ENCODE measurements around the gene BCAS3. TPM values are rescaled to one million over a fixed set of nuclear protein-coding genes. Genes with fewer than 3 reads are reported as not detected.

BCAS3 gene
- total RNA-seq, 2 experiments from 2014 or later: 6.8 to 7.1 TPM

DNA sequence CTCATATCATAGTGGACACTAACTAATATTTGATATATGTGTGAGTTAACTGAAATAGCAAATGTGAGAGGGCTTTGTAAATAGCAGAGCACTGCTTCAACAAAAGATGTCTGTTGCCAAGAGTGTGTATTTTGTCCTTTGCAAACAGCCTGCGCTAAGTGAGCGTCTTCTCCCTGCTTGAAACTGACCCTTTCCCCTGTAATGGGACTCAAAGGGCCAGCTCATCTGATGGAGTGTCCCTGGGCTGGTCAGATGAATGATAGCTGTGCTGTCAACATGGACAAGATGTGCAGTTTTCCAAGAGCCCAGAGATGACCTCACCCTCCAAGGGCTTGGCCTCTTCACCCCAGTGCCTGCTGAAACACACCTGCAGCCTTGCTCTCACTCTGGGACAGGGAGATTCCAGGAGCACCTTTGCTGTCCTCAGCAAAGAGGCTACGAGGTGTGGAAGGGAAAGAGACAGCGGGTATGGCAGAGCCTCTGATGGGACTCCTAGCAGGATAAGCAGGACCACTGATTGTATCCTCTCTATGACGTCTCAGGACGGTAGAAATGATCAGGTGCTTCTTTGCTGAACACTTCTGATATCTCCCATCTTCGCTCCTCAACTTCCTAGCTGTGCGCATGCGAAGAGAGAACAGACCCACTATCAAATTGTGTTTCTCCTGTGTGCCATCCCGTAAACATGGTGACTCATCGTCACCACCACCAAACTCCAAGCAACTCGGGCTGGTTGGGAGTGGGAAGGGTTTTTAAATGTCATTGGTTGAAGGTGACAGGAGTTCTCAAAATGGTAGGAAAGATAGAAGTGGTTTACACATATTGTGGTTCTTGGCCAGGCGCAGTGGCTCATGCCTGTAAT lies 686.2 kb downstream of the BCAS3 start:
- Mint-ChIP-seq H3K4me1 (ENCODE audit: low read depth) (no peaks in the 10 kb centered on the region), H3K9me3 (no peaks in the 10 kb centered on the region), H3K36me3 (no peaks in the 10 kb centered on the region), H3K4me3 (no peak overlapping the region), H3K27ac (no peak overlapping the region), H3K27me3 (no peaks in the 10 kb centered on the region)
- ChIA-PET CTCF (no interaction called here), POLR2A (no interaction called here)
- intact Hi-C loops (cut with micrococcal nuclease): no loop called here
- no peak for DNase-seq

DNA sequence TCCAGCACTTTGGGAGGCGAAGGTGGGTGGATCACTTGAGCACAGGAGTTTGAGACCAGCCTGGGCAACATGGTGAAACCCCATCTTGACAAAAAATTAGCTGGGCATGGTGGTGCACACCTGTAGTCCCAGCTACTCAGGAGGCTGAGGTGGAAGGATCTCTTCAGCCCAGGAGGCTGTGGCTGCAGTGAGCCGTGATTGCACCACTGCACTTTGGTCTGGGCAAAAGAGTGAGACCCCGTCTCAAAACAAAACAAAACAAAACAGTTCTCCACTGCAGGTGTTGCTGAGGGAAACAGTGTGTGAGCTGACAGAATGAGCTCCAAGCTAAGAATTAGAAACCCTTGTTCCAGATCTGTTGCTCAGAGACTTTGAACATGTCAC lies 686.8 kb downstream of the BCAS3 start:
- POLR2A ChIA-PET: no interaction called here
- H3K27ac Mint-ChIP-seq: no peak overlapping the region
- intact Hi-C loops (cut with micrococcal nuclease): no loop called here

DNA sequence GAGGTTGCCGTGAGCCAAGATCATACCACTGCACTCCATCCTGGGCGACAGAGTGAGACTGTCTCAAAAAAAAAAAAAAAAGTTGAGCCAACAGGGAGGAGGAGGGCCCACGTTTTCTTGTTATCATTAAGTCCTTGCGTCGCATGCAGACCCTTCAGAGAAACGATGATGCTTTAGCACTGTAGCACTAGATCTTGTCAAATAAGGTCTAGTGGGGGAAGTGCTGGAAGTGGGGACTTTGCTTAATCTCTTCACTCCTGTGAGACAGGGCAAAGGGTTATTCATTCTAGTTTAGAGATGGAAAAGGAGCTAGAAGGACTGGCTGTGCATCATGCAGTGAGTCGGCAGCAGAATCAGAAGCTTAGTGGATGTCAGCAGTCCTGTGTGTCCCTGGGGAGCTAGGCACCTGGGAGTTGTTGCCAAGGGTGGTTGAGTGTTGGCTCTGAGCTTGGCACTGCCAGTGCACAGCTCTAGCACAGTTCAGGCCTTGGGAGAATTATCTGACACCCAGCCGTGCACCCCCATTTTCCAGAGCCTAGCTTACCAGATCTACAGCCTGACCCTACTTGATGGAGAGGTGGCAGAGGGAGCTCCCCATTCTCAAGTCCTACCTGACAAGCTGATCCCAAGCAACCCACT lies 688.5 kb downstream of the BCAS3 start:
- Mint-ChIP-seq H3K27me3 (no peaks in the 10 kb centered on the region), H3K36me3 (no peaks in the 10 kb centered on the region), H3K9me3 (no peaks in the 10 kb centered on the region), H3K4me1 (ENCODE audit: low read depth) (no peaks in the 10 kb centered on the region), H3K4me3 (no peak overlapping the region), H3K27ac (no peak overlapping the region)
- ChIA-PET POLR2A (no interaction called here), CTCF (no interaction called here)
- intact Hi-C loops (cut with micrococcal nuclease): no loop called here
- DNase-seq: no peak

More for the DNA sequence above, 686.8 kb downstream of the BCAS3 start:
- CTCF ChIA-PET: no interaction called here
- Mint-ChIP-seq H3K27me3 (no peaks in the 10 kb centered on the region), H3K4me3 (no peak overlapping the region), H3K9me3 (no peaks in the 10 kb centered on the region), H3K36me3 (no peaks in the 10 kb centered on the region), H3K4me1 (ENCODE audit: low read depth) (no peaks in the 10 kb centered on the region)
- no peak for DNase-seq

DNA sequence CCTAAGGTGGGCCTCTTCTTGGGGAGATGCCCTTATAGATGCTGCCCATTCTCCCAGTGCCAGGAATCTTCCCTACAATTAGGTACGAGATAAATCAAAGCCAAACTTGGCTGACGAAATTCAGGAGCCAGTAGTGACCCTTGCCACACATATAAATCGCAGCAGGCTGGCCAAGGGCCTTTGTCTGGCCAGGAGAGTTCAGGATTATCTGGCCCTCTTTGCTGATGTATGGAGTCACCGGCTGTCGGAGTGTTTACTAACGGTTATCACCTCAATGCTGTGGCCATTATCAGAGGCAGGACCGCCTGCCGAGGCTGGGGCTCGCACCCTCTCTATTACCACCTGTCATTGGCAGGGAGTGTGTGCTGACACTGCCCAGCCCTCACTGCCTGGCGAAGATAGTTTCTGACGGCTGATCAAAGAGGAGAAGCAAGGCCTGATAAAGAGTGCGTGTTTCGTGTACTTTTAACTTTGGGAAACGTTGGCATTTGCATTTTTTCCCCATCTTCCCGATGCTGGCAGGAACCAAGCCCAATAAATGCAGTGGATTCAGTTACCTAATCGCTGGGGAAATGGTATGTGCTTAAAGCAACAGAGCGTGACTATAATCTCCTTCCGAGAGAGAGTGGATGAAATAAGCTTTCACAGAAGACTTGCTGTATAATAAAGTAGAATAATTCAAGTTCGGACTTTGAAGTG lies 689.2 kb downstream of the BCAS3 start:
- intact Hi-C loops (cut with micrococcal nuclease): no loop called here
- Mint-ChIP-seq H3K36me3 (no peaks in the 10 kb centered on the region), H3K27ac (no peak overlapping the region), H3K9me3 (no peaks in the 10 kb centered on the region), H3K4me3 (no peak overlapping the region), H3K27me3 (no peaks in the 10 kb centered on the region), H3K4me1 (ENCODE audit: low read depth) (no peaks in the 10 kb centered on the region)
- ChIA-PET POLR2A (no interaction called here), CTCF (interaction anchor here (0.6 kb wide), 1 partner anchor 45 kb away, joined by 3 read pairs; no protein-coding TSS in a partner anchor)
- DNase-seq: no peak

DNA sequence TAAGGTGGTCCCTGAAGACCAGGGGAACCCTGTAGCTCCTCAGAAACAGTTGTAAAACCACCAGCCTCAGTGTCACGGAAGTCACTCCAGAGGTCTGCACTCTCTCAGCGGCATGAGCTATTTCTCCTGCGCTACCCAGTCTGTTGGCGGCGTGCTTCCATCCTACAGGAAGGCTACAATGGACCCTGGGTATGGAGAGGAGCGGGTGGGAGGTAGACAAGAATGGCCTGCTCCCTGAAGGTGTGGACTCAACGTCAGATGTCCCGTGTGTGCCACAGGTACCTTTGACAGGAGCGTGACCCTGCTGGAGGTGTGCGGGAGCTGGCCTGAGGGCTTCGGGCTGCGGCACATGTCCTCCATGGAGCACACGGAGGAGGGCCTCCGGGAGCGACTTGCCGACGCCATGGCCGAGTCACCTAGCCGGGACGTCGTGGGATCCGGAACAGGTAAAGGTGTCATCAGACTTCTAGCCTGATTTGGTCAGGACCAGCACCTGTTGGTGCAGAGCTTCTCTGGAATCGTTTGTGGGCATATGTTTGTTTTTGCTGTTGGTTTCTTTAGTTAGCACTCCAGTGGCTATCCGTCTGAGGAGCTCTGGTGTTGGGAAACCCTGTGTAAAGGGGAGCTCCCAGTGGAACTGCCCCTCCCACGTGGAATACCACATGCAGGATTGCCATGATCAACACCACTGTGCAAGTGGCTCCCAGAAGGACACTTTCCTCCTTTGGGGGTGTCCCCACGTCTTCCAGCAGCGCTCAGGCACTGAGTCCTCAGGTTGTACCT lies 690.6 kb downstream of the BCAS3 start:
- ChIA-PET CTCF (interaction anchor here (1.0 kb wide), 1 partner anchor 647 kb away, joined by 3 read pairs; no protein-coding TSS in a partner anchor), POLR2A (no interaction called here)
- no peaks in the 10 kb centered on the region for H3K27me3 Mint-ChIP-seq
- no peaks in the 10 kb centered on the region for H3K4me1 Mint-ChIP-seq (ENCODE audit: low read depth)
- DNase-seq: no peak
- H3K27ac Mint-ChIP-seq: no peak overlapping the region
- no peaks in the 10 kb centered on the region for H3K36me3 Mint-ChIP-seq
- intact Hi-C loops (cut with micrococcal nuclease): no loop called here
- no peak overlapping the region for H3K4me3 Mint-ChIP-seq
- H3K9me3 Mint-ChIP-seq: no peaks in the 10 kb centered on the region

DNA sequence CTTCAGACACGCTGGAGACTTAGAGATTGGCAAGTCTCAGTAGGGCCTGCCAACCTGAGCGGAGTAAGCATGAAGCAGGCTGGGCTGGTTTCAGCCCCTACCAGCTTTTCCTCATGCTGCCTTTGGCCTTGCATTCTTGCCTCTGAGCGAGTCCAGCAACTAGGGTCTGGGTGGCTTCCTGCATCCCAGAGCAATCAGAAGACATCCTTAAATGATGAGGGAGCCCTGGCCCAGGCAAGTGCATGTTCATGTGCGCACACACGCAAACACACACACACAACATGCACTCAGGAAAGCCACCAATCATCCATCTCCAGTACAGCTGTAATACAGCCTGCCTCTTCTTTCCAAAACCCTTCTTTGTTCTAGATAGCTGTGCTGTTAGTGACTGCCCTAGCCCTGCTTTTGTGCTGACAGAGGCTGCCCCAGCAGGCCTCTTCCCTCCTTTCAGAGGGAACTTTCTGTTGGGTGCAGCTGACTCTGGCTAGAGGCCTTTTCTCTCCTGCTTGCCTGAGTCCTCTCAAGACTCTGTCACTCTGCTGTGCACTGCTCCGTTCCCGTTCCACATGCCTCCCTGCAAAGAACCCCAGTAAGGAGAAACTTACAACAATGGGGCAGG lies 691.3 kb downstream of the BCAS3 start:
- intact Hi-C loops (cut with micrococcal nuclease): no loop called here
- Mint-ChIP-seq H3K9me3 (no peaks in the 10 kb centered on the region), H3K27me3 (no peaks in the 10 kb centered on the region), H3K36me3 (no peaks in the 10 kb centered on the region), H3K4me3 (no peak overlapping the region), H3K4me1 (ENCODE audit: low read depth) (no peaks in the 10 kb centered on the region), H3K27ac (no peak overlapping the region)
- ChIA-PET CTCF (no interaction called here), POLR2A (no interaction called here)
- no peak for DNase-seq

DNA sequence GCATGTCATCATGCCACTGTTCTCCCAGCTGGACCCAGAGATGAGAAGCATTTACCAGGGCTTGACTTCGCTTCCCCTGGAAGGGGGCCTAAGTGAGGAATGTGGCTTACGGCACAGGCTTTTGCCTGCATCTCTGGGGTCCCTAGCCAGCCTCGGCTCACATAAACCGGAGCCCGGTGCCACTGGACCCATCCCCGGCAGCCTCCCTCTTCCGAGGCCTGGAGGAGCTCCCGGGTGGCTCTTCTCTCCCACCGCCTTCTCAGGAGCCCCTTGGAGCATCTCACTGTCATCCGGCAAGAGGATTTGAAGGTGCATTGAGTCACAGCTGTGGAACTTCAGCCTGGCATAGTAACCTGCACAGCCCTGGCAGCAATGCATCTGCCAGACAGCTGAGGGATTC lies 692.1 kb downstream of the BCAS3 start:
- ChIA-PET POLR2A (no interaction called here), CTCF (no interaction called here)
- Mint-ChIP-seq H3K27me3 (no peaks in the 10 kb centered on the region), H3K9me3 (no peaks in the 10 kb centered on the region), H3K4me1 (ENCODE audit: low read depth) (no peaks in the 10 kb centered on the region), H3K4me3 (no peak overlapping the region), H3K27ac (no peak overlapping the region), H3K36me3 (no peaks in the 10 kb centered on the region)
- DNase-seq: no peak
- intact Hi-C loops (cut with micrococcal nuclease): no loop called here

DNA sequence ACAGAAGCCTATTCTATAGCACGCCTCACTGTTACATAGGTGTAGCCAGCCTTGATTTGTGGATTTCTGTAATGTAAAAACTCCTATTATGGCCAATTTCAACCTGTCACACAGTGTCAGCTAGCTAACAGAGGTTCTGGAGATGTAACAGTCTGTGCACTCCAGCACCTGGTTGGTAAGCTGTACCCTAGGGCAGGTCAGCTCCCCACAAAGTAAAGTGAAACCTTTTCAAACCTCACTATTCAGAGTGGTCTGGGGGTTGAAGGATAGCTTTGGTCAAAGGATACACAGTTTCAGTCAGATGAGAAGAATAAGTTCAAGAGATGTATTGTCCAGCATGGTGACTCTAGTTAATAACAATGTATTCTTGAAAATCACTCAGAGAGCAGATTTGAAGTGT lies 693.5 kb downstream of the BCAS3 start:
- H3K27ac Mint-ChIP-seq: no peak overlapping the region
- H3K4me1 Mint-ChIP-seq (ENCODE audit: low read depth): no peaks in the 10 kb centered on the region
- POLR2A ChIA-PET: no interaction called here
- no peaks in the 10 kb centered on the region for H3K27me3 Mint-ChIP-seq
- CTCF ChIA-PET: no interaction called here
- H3K9me3 Mint-ChIP-seq: no peaks in the 10 kb centered on the region
- no peaks in the 10 kb centered on the region for H3K36me3 Mint-ChIP-seq
- H3K4me3 Mint-ChIP-seq: no peak overlapping the region
- intact Hi-C loops (cut with micrococcal nuclease): no loop called here
- DNase-seq: no peak

DNA sequence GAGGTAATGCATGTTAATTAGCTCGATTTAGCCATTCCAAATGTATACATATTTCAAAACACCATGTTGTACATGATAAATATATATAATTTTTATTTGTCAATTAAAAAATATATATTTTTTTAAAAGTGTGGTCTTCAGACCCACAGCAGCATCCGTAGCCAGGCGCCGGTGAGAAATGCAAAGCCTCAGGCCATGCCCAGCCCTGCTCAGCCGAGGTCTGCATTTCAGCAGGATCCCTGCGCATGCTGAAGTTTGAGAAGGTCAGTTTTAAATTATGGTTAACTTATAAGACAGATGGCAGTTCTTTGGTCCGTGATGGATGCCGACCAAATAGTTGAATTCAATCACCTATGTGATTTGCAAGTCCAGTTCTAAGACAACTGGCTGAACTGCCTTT lies 694.0 kb downstream of the BCAS3 start:
- Mint-ChIP-seq H3K27ac (no peak overlapping the region), H3K9me3 (no peaks in the 10 kb centered on the region), H3K36me3 (no peaks in the 10 kb centered on the region), H3K27me3 (no peaks in the 10 kb centered on the region), H3K4me1 (ENCODE audit: low read depth) (no peaks in the 10 kb centered on the region), H3K4me3 (no peak overlapping the region)
- ChIA-PET CTCF (no interaction called here), POLR2A (no interaction called here)
- DNase-seq: no peak
- intact Hi-C loops (cut with micrococcal nuclease): no loop called here

DNA sequence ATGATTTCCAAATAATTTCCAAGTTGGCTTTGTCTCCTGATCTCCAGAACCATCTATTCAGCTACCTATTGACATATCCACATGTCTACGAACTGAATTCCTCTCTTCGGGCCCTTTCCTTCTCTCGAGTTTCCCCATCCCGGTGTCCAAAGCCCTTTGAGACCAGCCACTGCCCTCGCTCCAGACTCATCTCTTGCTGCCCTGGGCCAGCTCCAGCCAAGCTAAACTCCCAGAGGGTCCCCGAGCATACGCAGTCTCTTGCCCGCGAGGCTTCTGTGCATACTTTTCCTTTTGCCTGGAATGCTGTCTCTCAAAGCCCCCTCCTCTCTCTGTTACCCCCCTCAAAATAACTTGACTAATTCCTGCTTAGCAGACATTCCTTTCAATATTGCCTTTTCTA lies 694.8 kb downstream of the BCAS3 start:
- intact Hi-C loops (cut with micrococcal nuclease): no loop called here
- no peaks in the 10 kb centered on the region for H3K9me3 Mint-ChIP-seq
- H3K27ac Mint-ChIP-seq: no peak overlapping the region
- POLR2A ChIA-PET: no interaction called here
- H3K36me3 Mint-ChIP-seq: no peaks in the 10 kb centered on the region
- H3K4me3 Mint-ChIP-seq: no peak overlapping the region
- CTCF ChIA-PET: no interaction called here
- H3K27me3 Mint-ChIP-seq: no peaks in the 10 kb centered on the region
- DNase-seq: no peak
- H3K4me1 Mint-ChIP-seq (ENCODE audit: low read depth): no peaks in the 10 kb centered on the region

DNA sequence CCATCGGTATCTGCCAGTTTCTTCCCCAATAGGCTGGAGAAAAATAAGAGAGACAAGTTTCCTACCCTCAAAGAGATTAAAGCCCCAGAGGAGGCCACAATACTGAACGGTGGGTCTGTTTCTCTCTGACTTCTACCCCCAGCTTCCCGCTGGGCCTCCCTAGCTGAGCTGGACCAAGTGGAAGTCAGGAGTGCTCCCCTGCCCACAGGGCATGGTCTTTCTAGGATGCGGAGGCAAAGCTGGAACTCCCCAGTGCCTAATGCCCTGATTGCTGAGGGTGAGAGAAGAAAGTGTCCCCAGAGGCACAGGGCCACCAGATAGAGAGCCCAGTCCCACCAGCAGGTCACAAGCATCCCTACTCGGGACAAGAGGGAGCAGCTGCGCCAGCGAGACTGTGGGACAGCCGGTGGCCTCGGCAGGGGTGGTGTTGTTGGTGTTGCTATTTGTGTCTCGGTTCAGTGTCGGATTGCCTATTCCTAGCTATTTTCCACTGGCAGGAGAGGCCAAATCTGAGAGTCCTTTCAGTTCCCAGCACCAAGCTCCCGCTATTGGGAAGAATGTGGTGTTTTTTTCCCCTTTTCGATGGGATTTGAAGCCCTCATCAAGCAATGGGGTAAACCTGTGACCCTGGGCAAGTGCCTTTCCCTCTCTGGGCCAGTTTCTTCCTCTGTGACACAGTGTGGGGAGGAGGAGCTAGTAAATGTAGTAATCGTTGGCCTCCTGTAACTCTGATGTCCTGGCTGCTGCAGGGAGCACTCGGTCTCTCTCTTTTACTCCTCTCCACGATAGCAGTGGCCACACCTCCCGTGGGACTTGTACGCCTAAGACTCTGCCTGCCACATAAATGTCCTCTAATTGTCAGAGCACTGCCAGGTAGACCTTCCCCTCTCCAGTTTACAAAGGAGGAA lies 699.5 kb downstream of the BCAS3 start:
- POLR2A ChIA-PET: no interaction called here
- Mint-ChIP-seq H3K27ac (no peak overlapping the region), H3K36me3 (no peaks in the 10 kb centered on the region), H3K27me3 (no peaks in the 10 kb centered on the region), H3K4me3 (no peak overlapping the region), H3K4me1 (ENCODE audit: low read depth) (no peaks in the 10 kb centered on the region), H3K9me3 (no peaks in the 10 kb centered on the region)
- DNase-seq: no peak
- intact Hi-C loops (cut with micrococcal nuclease): no loop called here
- CTCF ChIA-PET: no interaction called here
